Measurements from ENCODE around the gene C2orf78. TPM values are rescaled to one million over a fixed set of nuclear protein-coding genes. Genes with fewer than 3 reads are reported as not detected.
"Not testable (repeated sequence)": the region's sequence is repeated elsewhere in the genome, so short reads cannot be mapped to it uniquely, and the experiment has no call there.

The C2orf78 gene
- total RNA-seq, 1 experiment from 2014 or later: 0.39 TPM

GRCh38 chr2:73780237-73780582 is 3.8 kb upstream of the C2orf78 start (continued):
- TF ChIP-seq ETV6 (CRISPR knock-in tag; IDR thresholded peaks at IDR 0.05) (no peak), SP1 (CRISPR knock-in tag; conservative IDR thresholded peaks at IDR 0.05) (no peak), FOXP4 (CRISPR knock-in tag; IDR thresholded peaks at IDR 0.05) (no peak), JAZF1 (CRISPR knock-in tag; IDR thresholded peaks at IDR 0.05) (no peak), JUN (CRISPR knock-in tag; IDR thresholded peaks at IDR 0.05) (no peak), ZBTB21 (CRISPR knock-in tag; IDR thresholded peaks at IDR 0.05; ENCODE audit: borderline replicate concordance) (no peak), OVOL2 (CRISPR knock-in tag; IDR thresholded peaks at IDR 0.05; ENCODE audit: borderline replicate concordance) (no peak), SMAD4 (CRISPR knock-in tag; IDR thresholded peaks at IDR 0.05) (no peak)
- TF ChIP-seq, protein P1, sequence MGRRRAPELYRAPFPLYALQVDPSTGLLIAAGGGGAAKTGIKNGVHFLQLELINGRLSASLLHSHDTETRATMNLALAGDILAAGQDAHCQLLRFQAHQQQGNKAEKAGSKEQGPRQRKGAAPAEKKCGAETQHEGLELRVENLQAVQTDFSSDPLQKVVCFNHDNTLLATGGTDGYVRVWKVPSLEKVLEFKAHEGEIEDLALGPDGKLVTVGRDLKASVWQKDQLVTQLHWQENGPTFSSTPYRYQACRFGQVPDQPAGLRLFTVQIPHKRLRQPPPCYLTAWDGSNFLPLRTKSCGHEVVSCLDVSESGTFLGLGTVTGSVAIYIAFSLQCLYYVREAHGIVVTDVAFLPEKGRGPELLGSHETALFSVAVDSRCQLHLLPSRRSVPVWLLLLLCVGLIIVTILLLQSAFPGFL (CRISPR knock-in tag; IDR thresholded peaks at IDR 0.05; ENCODE audit: borderline replicate concordance): no peak

DNA sequence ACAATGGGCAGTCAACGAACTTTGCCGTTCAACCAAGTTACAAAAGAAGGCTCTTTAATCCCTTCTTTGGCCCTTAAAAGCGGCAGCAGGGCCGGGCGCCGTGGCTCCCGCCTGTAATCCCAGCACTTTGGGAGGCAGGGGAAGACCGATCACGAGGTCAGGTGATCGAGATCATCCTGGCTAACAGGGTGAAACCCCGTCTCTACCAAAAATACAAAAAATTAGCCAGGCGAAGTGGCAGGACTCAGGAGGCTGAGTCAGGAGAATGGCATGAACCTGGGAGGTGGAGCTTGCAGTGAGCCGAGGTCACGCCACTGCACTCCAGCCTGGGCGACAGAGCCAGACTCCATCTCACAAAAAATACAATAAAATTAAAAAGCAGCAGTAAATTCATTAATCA is 581 bp upstream of the C2orf78 start:
- ATAC-seq; POLR2A ChIA-PET; H3K27me3 Mint-ChIP-seq (ENCODE audit: low read depth); CTCF ChIA-PET; H3K27ac Mint-ChIP-seq; H3K9me3 Mint-ChIP-seq; H3K4me1 Mint-ChIP-seq; DNase-seq (ENCODE audit: low spot score); H3K36me3 Mint-ChIP-seq; H3K4me3 Mint-ChIP-seq: not testable (repeated sequence)
- 0 out of 2 replicates have a peak, but pooled peaks have one; percentile 33 for TF ChIP-seq GABPB1 (CRISPR knock-in tag; IDR thresholded peaks at IDR 0.05)

DNA sequence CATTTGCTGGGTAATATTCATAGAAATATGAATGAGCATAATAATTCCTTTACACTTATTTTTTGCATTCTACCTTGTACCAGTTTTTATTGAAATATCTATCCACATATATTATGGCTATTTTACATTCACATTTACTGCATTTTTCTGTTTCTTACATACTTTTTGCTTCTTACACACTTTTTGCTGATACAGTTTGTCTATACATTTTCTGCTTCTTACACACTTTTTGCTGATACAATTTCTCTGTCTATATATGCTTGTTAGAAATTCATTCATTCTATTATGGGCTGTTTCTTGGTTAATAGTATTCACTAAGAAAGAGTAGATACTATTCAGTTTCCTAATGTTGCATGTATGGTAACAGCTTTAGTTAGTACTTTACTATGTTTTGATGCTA is 27.9 kb downstream of the C2orf78 start:
- Mint-ChIP-seq H3K9me3 (no peaks in the 10 kb centered on the region), H3K36me3 (no peaks in the 10 kb centered on the region), H3K27ac (no peak overlapping the region), H3K27me3 (ENCODE audit: low read depth) (peaks cover 50% of the 10 kb centered on the region), H3K4me3 (no peak overlapping the region), H3K4me1 (no peaks in the 10 kb centered on the region)
- CTCF ChIA-PET: interaction anchor here (1.1 to 3.2 kb wide), 2 partner anchors 11 to 17 kb away, joined by 3 to 14 read pairs; partner anchors contain the start of gene STAMBP
- ATAC-seq: no peak
- POLR2A ChIA-PET: no interaction called here
- no peak for DNase-seq (ENCODE audit: low spot score)
- TF ChIP-seq JAZF1 (CRISPR knock-in tag; IDR thresholded peaks at IDR 0.05): no peak
- no peak for TF ChIP-seq TEAD4 (CRISPR knock-in tag; IDR thresholded peaks at IDR 0.05)
- no peak for TF ChIP-seq MYBL2 (CRISPR knock-in tag; IDR thresholded peaks at IDR 0.05)
- TF ChIP-seq, protein P1 (CRISPR knock-in tag; IDR thresholded peaks at IDR 0.05; ENCODE audit: borderline replicate concordance): no peak
- TF ChIP-seq CDX4 (CRISPR knock-in tag; IDR thresholded peaks at IDR 0.05; ENCODE audit: borderline replicate concordance): no peak
- TF ChIP-seq ESRRA (CRISPR knock-in tag; IDR thresholded peaks at IDR 0.05; ENCODE audit: borderline replicate concordance): no peak
- TF ChIP-seq ZNF138 (CRISPR knock-in tag; conservative IDR thresholded peaks at IDR 0.05): no peak
- no peak for TF ChIP-seq KAT7 (CRISPR knock-in tag; IDR thresholded peaks at IDR 0.05; ENCODE audit: borderline replicate concordance)
- TF ChIP-seq NR1H2 (CRISPR knock-in tag; IDR thresholded peaks at IDR 0.05): no peak
- no peak for TF ChIP-seq SP1 (CRISPR knock-in tag; conservative IDR thresholded peaks at IDR 0.05)
- TF ChIP-seq ZBTB21 (CRISPR knock-in tag; IDR thresholded peaks at IDR 0.05; ENCODE audit: borderline replicate concordance): no peak
- TF ChIP-seq FOXJ3 (CRISPR knock-in tag; IDR thresholded peaks at IDR 0.05; ENCODE audit: borderline replicate concordance): no peak
- TF ChIP-seq TP53 (CRISPR knock-in tag; IDR thresholded peaks at IDR 0.05): no peak
- TF ChIP-seq NR2C2 (CRISPR knock-in tag; IDR thresholded peaks at IDR 0.05): no peak
- no peak for TF ChIP-seq GABPB1 (CRISPR knock-in tag; IDR thresholded peaks at IDR 0.05)
- no peak for TF ChIP-seq EMX1 (CRISPR knock-in tag; IDR thresholded peaks at IDR 0.05)
